GM13977 (cell line): ENCODE results near the gene PEX6.
A peak's percentile ranks its signal among the peaks of the same experiment; 100 is the strongest.
"Not testable (repeated sequence)": the region's sequence is repeated elsewhere in the genome, so short reads cannot be mapped to it uniquely, and the experiment has no call there.

Experiments
- DNase-seq: peaks from one replicate; pipeline ENCODE4 v3.0.0; 2012; ENCODE audit warnings: low spot score
- CTCF ChIP-seq: IDR thresholded peaks from 2 replicates; pipeline ENCODE4 v1.5.1; 2012; ENCODE audit warnings: mild to moderate bottlenecking, control low read depth; ENCODE audit not compliant: insufficient read depth; ENCODE audit errors: extremely low read depth, missing control alignments
- in situ Hi-C: fragments of 300-500 bp; cut with MboI; formaldehyde crosslinking; loops from one replicate; pipeline ENCODE4 v1.12.0; 2022; ENCODE audit warnings: low sequenced_read_pairs, low pct_unique_long_range_greater_than_20kb, mixed read lengths, inconsistent platforms; ENCODE audit not compliant: unreplicated experiment

PEX6 gene

GRCh38 chr6:42961020-42961470, 17.9 kb downstream of the PEX6 start:
- no peak for DNase-seq
- in situ Hi-C loops, result no loop called here
- no peak for TF ChIP-seq CTCF

- in situ Hi-C loops, result no loop called here
- TF ChIP-seq CTCF, result no peak
- DNase-seq, result peak; percentile 63
Measured at GRCh38 chr6:42960243-42961019, 18.6 kb downstream of the PEX6 start, which contains the start of gene GNMT. Gene GNMT, plus strand, starts transcription at chr6:42960754. Its CDS starts 14 bp downstream, at chr6:42960768.

- no peak for TF ChIP-seq CTCF
- in situ Hi-C loops, result no loop called here
- no peak for DNase-seq
Measured at GRCh38 chr6:42959917-42960242, 19.1 kb downstream of the PEX6 start.

GRCh38 chr6:42958125-42958524, 20.9 kb downstream of the PEX6 start:
- no peak for TF ChIP-seq CTCF
- no peak for DNase-seq
- in situ Hi-C loops, result no loop called here

- DNase-seq, in situ Hi-C loops: not testable (repeated sequence)
Measured at GRCh38 chr6:42954405-42954804, 24.6 kb downstream of the PEX6 start.

- TF ChIP-seq CTCF, result no peak
- no peak for DNase-seq
- in situ Hi-C loops, result no loop called here
Measured at GRCh38 chr6:42952389-42952788, 26.6 kb downstream of the PEX6 start.

GRCh38 chr6:42947950-42948349, 31.0 kb downstream of the PEX6 start:
- in situ Hi-C loops, result no loop called here
- no peak for DNase-seq
- TF ChIP-seq CTCF, result no peak
